Inflammatory macrophage (primary cell): Measurements from ENCODE around the gene TNIK.

Source experiments
- DNase-seq, 2 donors: peaks; one replicate each; pipeline ENCODE4 v3.0.0-alpha.2; 2020 to 2022

The TNIK gene

DNA sequence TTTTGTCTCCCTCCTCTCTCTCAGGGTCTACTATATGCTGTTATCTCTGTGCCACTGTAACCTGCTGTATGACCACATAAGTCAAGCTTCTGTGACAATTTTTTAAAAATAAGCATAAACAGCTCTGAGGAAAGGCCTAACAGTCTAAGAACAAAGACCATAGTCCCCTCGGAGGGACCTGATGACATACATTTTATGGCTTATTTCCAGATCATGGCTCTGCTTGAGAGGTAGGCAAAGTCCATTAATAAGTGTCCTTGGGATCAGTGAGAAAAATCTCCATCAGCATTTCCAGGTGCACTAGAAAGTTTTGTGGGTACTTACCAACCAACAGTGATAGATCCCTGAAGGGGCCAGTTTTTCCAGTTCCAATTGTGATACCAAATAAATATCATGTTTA lies 123.8 kb downstream of the TNIK start:
- DNase-seq, result no peak

DNA sequence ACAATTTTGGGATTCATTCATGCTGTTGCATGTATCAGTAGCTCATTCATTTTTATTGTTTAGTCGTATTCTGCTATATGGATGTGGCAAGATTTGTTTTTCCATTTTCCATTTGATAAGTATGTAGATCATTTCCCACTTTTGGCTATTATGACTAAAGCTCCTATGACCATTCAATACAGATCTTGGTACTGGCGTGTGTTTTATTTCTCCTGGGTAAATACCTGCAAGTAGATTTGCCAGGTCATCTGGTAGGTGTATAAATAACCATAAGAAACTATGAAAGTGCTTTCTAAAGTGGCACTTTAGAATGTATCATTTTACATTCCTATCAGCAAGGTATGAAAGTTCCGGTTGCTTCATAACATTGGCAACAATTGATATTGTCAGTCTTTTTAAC lies 124.6 kb downstream of the TNIK start:
- no peak for DNase-seq

DNA sequence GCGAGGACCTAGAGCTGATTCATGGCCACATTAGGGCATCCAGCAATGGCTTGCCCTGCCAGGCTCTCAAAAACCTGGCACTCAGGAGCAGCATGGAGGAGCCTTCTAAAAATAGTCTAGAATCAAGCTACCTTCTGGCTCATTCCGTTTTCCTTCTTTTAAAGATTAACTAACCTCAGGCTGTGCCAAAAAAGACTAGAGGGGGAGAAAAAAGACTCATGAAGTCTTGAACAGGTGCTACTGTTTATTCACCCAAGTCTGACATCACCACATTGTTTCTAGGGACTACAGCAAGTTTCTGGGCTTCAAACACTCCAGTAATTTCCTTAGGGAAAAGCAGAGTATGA lies 125.8 kb downstream of the TNIK start:
- DNase-seq, result no peak

DNA sequence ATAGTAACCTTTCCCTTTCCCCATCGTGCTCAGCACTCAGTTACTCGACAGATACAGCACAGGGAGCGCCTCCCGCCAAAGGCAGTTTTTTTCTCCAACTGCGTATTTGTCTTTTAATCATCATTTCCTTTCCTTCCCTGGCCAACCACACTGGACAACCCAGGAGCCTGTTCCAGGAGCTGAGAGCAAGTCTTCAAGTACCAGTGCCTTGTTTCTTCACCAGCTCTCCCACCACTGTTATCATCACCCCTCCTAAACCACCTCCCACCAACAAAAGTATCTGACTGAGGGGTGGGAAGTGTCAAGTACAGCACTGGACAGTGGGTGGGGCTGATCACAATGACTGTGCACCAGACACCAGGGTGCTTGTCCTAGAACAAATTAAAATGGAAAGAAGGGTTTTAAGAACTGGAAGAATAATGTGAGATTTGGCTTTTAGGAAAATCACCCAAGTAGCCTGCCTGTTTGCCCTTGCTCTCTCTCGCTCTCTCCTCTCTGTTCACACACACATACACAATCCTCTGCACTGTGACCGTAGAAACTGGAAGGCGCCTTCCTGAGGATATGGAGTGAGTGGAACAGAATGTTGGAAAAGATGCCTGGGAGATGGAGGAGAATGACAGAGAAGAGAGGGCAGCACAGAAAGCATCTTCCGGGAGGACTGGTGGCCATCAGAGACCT lies 126.3 kb downstream of the TNIK start:
- DNase-seq, result no peak

DNA sequence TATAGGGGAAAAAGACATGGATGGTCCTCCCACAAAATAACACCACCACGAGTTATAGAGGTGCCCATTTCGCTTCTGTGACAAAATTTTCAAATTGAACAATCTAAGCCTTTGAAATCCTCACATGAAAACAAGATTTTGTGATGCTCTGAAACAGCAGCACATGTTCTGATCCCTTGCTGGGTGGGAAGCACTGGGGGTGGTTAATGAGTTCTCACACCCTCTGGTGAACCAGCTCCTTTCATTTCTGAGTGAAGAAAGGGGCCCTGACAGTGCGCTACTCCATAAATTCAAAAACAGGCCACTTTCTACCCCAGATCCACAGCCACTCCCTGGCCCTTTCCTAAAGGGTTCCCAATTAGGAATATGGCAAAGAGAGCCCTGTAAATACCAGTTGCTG lies 129.3 kb downstream of the TNIK start:
- no peak for DNase-seq

DNA sequence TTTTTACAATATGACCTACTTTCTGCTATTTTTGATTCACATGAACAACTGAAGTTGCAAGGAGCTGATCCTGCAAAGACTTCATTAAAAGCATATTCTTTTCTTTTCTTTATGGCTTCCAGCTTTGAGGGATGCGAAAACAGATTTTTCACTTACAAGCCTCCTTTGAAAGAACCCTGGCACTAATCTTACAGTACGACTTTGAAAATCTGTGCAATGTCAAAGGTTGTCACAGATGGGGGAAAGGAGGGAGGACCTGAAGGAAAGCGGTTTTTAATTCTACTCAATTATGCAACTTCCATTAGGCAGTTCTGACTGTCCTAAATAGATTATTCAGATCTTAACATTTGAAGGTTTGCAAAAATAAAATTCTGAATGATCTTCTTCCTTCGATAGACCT lies 130.5 kb downstream of the TNIK start:
- DNase-seq, result no peak

DNA sequence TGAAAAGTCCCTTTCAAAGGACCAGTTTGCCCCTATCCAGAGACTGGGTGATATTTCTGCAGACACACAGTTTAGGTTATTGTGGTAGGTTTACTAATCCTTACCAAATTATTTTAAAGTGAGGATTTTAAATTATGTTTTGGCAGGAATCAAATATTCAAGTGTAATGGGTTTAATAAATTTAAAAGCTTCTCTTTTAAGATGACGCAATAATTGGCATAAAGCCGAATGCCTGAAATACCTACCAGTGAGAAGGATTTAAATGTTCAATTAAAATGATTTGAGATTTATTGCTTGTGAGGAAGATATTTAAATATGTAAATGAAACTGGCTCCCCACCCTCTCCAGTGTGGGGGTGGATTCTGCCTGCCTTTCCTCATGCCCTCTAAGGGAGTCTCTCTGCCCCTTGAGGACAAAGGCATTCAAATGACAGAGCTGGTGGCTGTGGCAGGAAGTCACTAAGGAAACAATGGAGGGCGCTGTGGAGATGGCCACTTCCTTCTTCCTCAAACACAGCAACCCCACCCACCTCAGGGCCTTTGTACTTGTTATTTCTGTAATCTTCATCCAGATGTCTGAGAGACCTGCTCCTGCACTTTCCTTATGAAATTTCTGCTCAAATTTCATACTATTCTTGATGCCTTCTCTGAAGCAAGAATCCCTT lies 131.7 kb downstream of the TNIK start:
- peak; percentile 73 to 77 for DNase-seq

DNA sequence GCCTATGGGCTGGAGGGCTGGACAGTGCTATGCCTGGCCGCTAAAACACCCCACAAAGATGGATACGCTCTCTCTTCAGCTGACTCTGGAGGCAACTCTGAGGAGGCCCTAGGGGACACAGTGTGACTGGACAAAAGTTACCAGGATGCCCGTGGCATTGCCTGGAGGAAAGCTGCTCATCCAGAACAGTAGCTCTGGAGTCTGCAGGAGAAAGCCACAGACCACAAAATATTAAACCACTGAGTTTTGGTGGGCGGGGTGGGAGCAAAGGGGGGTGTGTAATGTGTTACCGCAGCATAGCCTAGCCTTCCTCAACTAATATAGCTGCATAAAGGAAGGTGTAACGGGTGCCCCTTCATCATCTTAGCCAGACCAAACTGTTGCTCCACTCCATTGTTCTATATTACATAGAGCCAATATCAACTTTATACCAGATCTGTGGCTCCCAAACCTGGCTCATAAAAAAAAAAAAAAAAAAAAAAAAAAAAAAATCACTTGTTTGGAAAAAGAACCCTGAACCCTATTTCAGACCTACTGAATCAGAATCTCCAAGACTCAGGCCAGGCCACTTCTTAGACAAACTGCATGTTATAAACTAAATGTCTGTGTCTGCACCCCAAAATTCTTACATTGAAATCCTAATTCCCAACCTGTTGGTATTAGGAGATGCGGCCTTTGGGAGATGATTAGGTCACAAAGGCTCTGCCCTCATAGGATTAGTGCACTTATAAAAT lies 132.6 kb downstream of the TNIK start:
- no peak for DNase-seq

DNA sequence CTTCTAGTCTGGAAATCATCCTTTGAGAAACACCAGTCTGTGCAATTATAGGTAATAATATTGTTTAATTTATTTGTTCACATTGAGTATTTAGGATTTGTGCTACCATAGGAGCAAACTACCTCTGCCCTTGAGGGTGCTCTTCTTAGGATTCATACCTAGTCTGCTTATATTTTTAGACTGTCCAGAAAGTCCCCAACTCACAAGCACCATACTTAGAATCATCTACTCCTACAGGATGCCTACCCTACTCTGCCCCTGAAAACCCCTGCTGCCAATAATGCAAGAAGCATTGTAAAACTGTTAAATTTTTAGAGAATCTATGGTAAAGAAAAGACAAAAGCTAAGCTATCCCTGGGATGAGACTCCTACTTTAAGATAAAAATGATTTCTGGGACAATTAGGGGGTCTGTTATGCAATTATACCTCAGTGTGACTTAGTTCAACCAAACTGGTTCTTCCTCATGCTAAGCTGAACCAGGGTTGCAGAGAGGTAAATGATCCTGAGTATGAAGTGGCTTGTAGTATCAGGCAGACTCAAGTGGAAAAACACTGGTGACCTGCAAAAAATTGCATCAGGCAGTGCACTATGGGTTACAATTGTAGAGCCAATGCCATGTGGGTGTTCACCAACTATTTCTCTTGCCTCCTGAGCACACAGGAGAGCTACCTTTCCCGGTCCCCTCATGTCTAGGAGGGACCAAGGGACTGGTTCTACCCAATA lies 133.3 kb downstream of the TNIK start:
- DNase-seq, result no peak

DNA sequence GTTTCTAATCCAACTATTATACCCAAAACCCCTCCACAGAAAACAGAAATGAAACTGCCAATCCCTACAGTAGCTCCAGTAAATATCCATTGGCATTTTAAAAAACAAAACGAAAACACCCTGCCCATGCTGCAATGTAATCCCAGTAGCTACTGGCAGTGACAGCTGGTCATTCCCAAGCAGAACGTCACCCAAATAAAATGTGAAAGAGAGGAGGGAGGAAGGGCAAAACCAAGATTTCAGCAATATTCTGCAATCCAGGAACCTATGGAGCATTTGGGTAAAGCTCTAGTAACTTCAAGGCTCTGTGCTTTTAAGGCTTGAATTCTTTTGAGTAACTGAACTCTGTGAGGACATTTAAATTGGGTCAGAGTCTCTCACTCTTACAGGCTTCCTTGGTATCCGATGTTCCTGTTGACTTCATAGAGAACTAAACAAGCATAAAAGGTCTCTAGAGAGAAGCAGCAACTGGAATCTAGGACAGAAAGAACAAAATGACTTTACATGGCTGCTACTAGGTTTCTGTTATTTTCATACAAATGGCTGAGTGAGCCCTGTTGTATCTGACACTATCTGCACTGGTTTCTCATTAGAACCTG lies 136.2 kb downstream of the TNIK start:
- DNase-seq, result no peak

DNA sequence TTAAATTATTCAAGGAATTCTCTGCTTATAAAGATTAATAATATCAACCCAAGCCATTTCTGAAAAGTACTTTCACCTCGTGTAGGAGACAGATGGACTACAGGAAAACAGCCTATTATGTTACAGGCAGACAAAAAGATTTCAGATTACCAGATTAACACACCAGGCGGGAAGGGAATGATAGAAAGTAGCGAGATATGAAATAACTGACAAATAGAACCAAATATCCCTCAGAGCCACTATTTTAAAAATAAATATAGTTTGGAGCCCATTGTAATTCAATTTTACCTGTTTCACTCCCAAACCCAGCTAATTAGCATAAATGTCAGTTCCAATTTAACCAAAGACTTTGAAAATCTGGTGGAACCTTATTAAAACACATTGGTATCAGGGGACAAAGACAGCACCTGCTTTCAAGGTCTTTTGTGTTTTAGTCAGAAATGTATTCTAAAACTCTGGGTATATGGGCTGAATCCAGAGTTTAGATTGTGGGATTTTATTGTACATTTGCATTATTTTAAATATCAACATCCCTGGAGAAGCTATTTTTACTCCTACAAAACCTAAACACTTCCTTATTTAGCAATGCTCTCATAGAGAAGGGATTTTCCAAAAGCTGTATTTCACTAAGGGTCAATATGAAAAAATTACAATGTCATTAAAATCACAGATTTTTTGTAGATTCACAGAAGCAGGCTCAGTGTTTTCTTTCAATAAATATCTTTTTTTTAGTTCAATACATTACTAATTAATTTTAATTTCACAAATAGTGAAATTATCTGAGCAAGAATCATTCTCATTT lies 138.4 kb downstream of the TNIK start:
- no peak for DNase-seq

DNA sequence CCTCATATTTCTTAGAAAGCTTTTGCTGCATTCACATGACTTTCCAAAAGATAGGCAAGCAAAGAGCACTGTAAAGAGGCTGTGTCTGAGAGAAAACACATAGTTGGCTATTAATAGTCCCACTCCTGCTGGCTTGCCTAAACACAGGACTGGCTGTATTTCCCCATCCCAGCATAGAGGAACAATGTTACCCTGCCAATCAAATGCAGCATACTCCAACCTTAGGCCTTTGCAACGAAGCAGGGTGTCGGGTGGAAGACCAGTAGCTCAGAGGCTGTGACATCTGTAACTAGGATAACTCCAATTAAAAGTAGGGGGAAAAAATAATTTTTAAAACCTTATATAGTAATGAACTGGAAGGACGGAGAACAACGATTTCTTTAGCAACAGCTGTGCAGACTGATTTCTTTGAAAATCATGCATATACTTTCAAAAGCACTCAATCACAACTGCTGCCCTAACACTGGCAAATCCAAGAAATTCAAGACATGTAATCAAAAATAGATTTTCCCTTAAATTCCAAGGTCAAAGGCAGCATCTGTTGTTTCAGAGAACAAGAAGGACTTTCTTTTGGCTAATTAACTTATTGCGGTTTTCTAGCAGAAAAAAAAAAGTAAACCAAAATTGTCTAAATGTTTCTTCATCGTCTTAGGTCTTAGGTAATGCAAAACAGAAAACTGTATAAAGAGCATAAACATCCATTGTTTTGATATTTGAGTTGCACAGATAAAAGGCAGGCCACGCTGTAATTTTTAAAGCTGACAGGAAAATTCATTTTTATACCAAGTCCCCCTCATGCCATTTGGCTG lies 139.3 kb downstream of the TNIK start:
- DNase-seq, result peak; percentile 51 to 75

DNA sequence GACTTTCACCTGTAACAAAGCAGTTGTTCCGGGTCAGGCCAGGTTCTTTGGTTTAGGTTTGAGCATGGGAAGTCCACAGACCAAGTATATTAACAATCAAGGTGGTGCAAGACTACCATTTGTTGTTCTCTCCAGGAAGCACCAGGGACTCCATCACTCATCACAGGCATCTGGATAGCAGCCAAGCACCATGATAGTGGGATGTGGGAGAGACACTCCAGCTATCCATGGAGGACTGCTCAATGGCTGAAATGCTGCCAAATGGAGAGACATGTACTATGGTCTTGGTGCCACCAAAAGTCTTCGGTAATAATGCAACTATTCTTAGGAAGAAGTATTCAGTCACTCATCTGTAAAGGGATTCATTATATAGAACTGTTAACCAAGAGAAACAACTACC lies 143.0 kb downstream of the TNIK start:
- DNase-seq, result no peak

DNA sequence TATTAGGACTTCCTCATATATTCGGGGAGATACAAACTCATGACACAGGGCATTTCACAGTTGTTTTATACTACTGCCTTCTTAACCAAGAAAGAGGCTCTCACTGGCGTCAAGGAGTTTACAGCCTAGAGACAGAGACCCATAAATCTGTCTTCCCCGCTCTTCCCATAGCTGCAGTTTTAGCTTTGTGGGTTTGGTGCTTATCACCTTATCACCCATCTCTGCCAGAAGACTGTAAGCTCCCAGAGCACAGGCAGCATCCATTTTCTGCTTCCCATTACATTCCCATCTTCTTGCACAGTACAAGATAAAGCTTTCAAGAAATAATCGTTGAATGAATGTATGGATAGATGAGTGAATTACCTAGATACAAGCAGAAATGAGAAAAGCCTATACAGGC lies 144.3 kb downstream of the TNIK start:
- no peak for DNase-seq

DNA sequence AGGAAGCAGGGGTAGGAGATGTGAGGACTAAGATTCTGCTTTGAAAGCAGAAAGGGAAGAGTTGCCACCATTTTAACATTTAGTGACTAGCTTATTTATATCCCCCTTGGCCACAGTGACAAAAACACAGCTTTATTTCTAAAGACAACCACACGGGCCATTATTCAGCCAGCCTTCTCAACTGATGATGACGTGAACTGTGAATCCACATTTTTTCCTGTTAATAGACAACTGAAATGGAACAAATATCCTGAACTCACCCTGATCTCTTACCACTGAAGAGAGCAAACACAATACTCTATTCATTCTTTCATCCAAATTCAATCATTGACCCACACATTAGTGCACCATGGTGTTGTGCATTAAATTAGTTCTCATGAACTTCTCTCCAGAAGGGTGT lies 145.1 kb downstream of the TNIK start:
- no peak for DNase-seq

DNA sequence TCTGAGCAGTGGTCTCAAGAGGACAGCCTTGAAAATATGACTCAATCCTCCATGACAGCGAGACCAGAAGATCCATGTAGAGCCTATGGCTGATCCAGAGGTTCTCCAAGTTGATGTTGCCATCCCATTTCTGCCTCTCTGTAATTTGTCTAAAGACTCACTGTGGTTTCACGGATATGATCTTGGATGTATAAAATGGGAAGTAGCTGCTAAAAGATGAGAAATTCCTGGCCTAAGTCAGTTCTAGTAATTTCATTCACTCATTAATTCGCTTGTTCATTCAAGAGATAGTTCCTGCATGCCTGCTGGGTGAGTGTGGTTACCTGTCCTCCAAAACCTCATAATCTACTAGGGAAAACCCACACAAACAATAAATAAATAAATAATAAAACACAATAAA lies 145.9 kb downstream of the TNIK start:
- no peak for DNase-seq

DNA sequence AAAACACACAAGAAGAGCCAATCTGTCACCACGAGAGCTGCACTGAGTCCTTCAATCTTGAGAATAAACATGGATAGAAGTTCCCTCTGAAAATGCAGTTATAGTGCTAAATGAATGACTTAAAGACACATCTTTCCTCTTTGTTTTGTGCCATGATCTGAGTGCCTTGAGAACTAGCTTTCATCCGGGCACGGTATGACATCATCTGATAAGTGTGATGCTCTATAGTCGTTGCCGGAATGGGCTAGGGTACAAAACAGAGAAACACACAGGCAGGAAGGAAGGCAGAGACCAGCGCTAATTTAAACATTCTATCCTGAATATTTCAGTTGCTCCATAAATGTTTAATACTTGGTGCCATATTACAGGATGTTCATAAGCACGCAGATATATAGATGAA lies 146.5 kb downstream of the TNIK start:
- DNase-seq, result no peak

DNA sequence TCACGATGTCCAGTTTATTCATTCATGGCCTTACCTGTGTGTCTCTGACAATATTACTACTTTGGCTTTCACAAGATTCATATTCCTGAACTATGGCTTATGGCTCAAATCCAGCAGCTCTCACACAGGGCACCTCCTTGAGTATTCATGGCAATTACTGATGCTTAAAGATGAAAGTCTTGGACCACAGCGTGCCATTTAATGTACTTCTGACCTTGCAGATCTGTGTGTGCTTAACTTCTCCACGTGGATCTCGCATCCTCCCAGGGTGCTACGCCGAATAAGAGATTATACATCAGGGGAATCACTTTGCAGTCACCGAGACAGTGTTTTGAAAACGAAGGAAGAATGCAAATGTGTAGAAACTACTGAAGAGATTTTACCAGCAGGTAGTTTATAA lies 147.5 kb downstream of the TNIK start:
- no peak for DNase-seq

DNA sequence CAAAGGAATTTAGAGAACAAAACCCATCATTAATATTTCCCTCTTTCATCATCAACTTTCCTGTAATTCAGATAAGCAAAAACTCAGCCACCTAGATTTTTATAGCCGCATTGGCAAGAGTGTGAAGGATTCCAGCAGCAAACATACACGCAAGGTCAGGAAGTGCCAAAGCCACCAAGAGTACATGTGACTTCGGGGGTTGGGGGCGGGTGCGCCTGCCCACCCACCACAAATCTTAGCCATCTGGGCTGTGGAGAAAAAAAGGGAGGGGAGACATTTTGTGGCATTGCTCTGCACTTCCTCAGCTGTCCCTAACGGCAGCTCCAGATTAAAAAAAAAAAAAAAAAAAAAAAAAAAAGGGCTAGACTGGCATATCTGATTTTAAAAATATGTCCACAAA lies 148.4 kb downstream of the TNIK start:
- peak in 1 of 2 donors; percentile 18 for DNase-seq

DNA sequence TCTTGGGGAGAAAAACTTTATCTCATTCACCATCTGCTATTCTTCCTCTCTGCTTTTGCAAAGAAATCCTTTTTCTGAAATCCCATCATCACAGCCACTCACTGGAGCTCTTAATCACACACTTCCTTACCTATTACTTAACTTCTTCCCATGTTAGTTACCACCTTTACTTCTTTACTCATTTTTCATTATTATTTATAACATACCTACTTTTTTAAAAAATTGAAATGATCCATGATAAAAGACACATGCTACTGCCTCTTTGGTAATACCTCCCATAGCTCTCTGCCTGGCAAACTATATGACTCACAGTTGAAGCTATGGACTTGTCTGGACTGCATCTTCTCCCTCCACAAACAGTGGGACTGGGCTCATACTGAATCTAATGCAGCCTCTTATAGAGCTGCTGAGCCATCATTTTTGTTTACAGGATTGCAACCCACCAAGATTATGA lies 150.3 kb downstream of the TNIK start:
- no peak for DNase-seq

DNA sequence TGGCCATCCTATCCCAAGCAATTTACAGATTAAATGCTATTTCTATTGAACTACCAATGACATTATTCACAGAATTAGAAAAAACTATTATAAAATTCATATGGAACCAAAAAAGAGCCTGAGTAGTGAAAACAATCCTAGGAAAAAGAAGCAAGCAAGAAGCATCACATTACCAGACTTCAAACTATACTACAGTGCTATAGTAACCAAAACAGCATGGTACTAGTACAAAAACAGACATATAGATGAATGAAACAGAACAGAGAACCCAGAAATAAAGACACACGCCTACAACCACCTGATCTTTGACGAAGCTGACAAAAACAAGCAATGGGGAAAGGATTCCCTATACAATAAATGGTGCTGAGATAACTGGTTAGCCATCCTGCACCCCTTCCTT lies 152.2 kb downstream of the TNIK start:
- no peak for DNase-seq
